D721Med (cell line): ENCODE data around the gene CLEC4F.

Experiments
- DNase-seq: peaks from one replicate; pipeline ENCODE4 v3.0.0; 2011; ENCODE audit warnings: low spot score; ENCODE audit not compliant: insufficient read length
- FAIRE-seq: peaks from 2 replicates; lab custom pipeline; 2011; peaks lifted over from hg19 to GRCh38; lab: Jason Lieb, UNC
- CTCF ChIP-seq: IDR thresholded peaks from 2 replicates; pipeline ENCODE4 v1.5.1; 2012; ENCODE audit warnings: mild to moderate bottlenecking, control low read depth; ENCODE audit not compliant: insufficient read depth; ENCODE audit errors: missing control alignments

Gene CLEC4F

GRCh38 chr2:70777450-70777849 is 42.9 kb downstream of the CLEC4F start:
- TF ChIP-seq CTCF = no peak
- DNase-seq (no peak), FAIRE-seq (no peak)

GRCh38 chr2:70776266-70776665 is 44.1 kb downstream of the CLEC4F start:
- FAIRE-seq (no peak), DNase-seq (no peak)
- no peak for TF ChIP-seq CTCF

GRCh38 chr2:70775141-70775540 is 45.3 kb downstream of the CLEC4F start:
- DNase-seq = no peak
- FAIRE-seq = no peak
- no peak for TF ChIP-seq CTCF

GRCh38 chr2:70772486-70773155 is 47.8 kb downstream of the CLEC4F start:
- TF ChIP-seq CTCF = no peak
- no peak for DNase-seq
- no peak for FAIRE-seq

- no peak for FAIRE-seq
- TF ChIP-seq CTCF = no peak
- DNase-seq = no peak
These were observed 49.0 kb downstream of the CLEC4F start for GRCh38 chr2:70771446-70771845.

- FAIRE-seq = no peak
These were observed 50.9 kb downstream of the CLEC4F start for GRCh38 chr2:70769450-70769849.

More at GRCh38 chr2:70769450-70769849, 50.9 kb downstream of the CLEC4F start:
- DNase-seq = no peak
- no peak for TF ChIP-seq CTCF
